GM12892 (cell line): ENCODE measurements around the gene DPP9.

ENCODE experiments used
- POLR2A ChIP-seq: IDR thresholded peaks from 2 replicates; pipeline ENCODE4 v1.6.1; 2011; ENCODE audit warnings: low read depth, low read length, control low read depth
- POLR2AphosphoS5 ChIP-seq: IDR thresholded peaks from 2 replicates; pipeline ENCODE4 v1.6.1; 2011; ENCODE audit warnings: low read depth, low read length, control low read depth
- TAF1 ChIP-seq: IDR thresholded peaks from 2 replicates; pipeline ENCODE4 v1.6.1; 2011; ENCODE audit warnings: low read depth, mild to moderate bottlenecking, control low read depth, low read length, borderline replicate concordance

- TF ChIP-seq POLR2AphosphoS5 (no peak), POLR2A (no peak), TAF1 (no peak)
These were observed 39.4 kb upstream of the DPP9 start for GRCh38 chr19:4763021-4763420.
